HG03575 (cell line): ENCODE results near the gene ABR.
"Not testable (repeated sequence)": the region's sequence is repeated elsewhere in the genome, so short reads cannot be mapped to it uniquely, and the experiment has no call there.

Experiments used
- ATAC-seq: cut with Tn5 transposase; IDR thresholded peaks from one replicate; pipeline ENCODE4 v1.9.1; 2021; ENCODE audit not compliant: unreplicated experiment, insufficient number of reproducible peaks, low FRiP score; ENCODE audit errors: extremely low read depth

ABR gene

GRCh38 chr17:1156864-1157263 lies 22.9 kb downstream of the ABR start:
- ATAC-seq, result no peak

GRCh38 chr17:1154704-1155103 lies 25.1 kb downstream of the ABR start:
- no peak for ATAC-seq

- ATAC-seq, result no peak
Measured at GRCh38 chr17:1153795-1154546, 25.8 kb downstream of the ABR start.

GRCh38 chr17:1152582-1152981 lies 27.2 kb downstream of the ABR start:
- ATAC-seq, result not testable (repeated sequence)

GRCh38 chr17:1150863-1151600 lies 28.7 kb downstream of the ABR start:
- ATAC-seq, result no peak

GRCh38 chr17:1149869-1150268 lies 29.9 kb downstream of the ABR start:
- ATAC-seq, result no peak

- ATAC-seq, result no peak
Measured at GRCh38 chr17:1147664-1148063, 32.1 kb downstream of the ABR start.

GRCh38 chr17:1146561-1147265 lies 33.1 kb downstream of the ABR start:
- no peak for ATAC-seq

GRCh38 chr17:1145311-1145986 lies 34.3 kb downstream of the ABR start:
- ATAC-seq, result no peak

GRCh38 chr17:1144162-1144561 lies 35.6 kb downstream of the ABR start:
- ATAC-seq, result no peak

- no peak for ATAC-seq
Measured at GRCh38 chr17:1143573-1143972, 36.2 kb downstream of the ABR start.

- no peak for ATAC-seq
Measured at GRCh38 chr17:1142561-1142971, 37.2 kb downstream of the ABR start.

GRCh38 chr17:1137465-1137894 lies 42.3 kb downstream of the ABR start:
- no peak for ATAC-seq

GRCh38 chr17:1136748-1137147 lies 43.0 kb downstream of the ABR start:
- ATAC-seq, result no peak

GRCh38 chr17:1134634-1135324 lies 45.0 kb downstream of the ABR start:
- no peak for ATAC-seq

GRCh38 chr17:1130191-1130590 lies 49.6 kb downstream of the ABR start:
- no peak for ATAC-seq

- ATAC-seq, result not testable (repeated sequence)
Measured at GRCh38 chr17:1128463-1128862, 51.3 kb downstream of the ABR start.

- ATAC-seq, result no peak
Measured at GRCh38 chr17:1126801-1127550, 52.8 kb downstream of the ABR start.
